Measurements from ENCODE around the gene MAP3K2.

- TF ChIP-seq RXRA (IDR thresholded peaks at IDR 0.05), result no peak
- TF ChIP-seq CTCF (IDR thresholded peaks at IDR 0.05; ENCODE audit: low read depth, low read length, missing input control), result no peak
- TF ChIP-seq YY1 (IDR thresholded peaks at IDR 0.05), result no peak
- TF ChIP-seq MAX (IDR thresholded peaks at IDR 0.05), result no peak
- no peak for TF ChIP-seq NR2F2 (IDR thresholded peaks at IDR 0.05)
- TF ChIP-seq RAD21 (IDR thresholded peaks at IDR 0.05), result no peak
- TF ChIP-seq HNF4G (IDR thresholded peaks at IDR 0.05), result no peak
Measured at GRCh38 chr2:127428815-127429109, 41.0 kb upstream of the MAP3K2 start.

All from liver (tissue), 3 donors.